NCI-H2171 (cell line): ENCODE data around the gene PHPT1.
"Not testable (repeated sequence)": the region's sequence is repeated elsewhere in the genome, so short reads cannot be mapped to it uniquely, and the experiment has no call there.

Experiments used
- DNase-seq: peaks from one replicate; lab custom pipeline; 2025; lab: John Stamatoyannopoulos, UW

Gene PHPT1

DNA sequence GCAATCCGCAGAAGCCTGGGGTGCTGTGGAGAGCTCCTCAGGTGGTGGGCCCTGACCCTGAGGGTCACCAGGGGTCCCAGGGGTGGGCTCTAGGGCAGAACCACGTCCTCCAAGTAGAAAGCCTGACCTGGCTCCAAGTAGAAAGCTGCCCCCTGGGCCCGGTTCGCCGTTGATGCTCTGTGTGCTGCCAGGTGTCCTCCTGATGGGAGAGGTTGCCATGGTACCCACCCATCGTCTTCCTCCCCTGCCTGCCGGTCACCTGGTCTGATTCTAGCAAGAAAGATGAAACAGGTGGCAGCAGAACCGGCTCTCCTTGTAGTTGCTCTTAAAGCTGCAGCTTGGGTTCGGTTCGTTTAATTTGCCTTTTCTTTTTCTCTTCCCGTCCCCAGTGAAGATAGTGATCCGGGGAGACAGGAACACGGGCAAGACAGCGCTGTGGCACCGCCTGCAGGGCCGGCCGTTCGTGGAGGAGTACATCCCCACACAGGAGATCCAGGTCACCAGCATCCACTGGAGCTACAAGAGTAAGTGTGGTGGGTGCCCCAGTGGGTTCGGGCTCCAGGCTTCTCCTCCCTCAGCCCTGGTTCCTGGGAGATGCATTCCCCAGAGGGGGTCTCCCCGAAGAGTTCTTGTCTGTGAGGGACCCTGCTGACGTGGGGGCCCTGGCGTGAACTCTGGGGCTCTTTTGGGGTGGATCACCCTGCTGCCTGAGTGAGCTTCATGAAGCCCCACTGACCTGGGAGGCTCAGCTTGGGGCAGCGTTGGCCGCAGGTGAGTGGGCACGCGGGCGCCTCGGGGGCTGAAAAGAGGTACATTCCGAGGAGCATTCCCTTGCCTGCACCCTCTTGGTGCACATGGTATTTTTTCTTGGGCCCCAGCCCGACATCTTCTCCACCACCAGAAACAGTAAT is 25.8 kb upstream of the PHPT1 start:
- no peak for DNase-seq

DNA sequence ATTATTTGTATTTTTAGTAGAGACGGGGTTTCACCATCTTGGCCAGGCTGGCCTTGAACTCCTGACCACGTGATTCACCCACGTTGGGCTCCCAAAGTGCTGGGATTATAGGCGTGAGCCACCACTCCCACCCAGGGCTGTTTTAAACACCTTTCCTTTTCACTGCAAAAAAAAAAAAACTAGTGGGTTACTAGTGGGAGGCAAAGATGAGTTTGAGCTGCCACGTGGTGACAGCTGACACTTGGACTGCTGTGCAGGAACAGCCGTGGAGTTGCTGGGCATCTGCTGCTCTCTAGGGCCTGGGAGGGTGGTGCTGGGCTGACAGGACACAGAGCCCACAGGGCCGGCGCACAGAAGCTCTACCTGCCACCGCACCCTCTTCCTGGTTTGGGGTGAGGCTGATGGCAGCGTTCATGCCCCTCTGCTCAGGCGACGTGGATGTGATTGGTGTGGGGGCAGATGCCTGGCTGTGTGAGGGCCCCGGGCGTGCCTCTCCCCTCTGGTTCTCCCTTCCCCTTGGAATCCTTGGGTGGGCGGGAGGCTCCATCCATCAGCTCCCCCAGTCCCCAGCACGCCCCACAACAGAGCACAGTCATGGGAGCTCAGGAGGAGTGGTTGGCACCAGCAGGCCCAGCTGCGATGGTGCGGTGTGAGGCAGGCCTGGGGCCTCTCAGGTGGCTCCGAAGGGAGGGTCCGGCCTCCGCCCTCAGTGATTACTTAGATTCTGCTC is 24.5 kb upstream of the PHPT1 start:
- DNase-seq, result no peak

DNA sequence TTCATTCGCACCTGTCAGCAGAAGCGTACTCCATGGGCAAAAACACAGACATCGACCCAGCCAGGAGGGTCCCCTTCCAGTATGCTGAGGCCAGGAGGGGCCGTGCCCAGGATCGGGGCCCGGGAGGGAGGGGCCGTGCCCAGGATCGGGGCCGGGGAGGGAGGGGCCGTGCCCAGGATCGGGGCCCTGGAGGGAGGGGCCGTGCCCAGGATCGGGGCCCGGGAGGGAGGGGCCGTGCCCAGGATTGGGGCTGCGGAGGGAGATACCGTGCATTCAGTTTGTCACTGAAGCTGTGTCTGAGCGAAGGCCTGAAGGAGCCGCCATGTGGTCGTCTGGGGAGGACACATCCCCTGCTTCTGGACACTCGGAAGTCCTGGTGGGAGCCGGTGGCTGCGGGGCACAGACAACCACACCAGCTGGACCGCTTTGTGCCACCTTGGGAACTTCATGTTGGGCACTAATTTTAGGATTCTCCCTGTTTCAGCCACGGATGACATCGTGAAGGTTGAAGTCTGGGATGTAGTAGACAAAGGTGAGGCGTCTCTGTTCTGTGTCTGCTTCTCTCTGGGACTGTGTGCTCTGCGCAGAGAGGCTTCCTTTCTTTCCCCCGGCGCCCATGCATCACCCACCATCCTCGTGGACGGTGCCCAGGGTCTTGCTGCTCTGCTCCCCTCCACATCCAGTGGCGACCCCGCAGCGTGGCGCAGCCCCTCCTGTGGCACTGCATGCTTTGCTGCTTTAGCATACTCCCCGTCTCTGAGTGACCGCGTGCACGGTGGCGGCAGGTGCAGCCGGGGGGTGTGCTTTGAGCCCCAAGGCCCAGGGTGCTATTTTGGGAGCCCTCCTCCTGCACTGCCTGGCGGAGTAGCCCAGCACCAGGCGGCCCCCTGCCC is 23.7 kb upstream of the PHPT1 start:
- DNase-seq, result no peak

DNA sequence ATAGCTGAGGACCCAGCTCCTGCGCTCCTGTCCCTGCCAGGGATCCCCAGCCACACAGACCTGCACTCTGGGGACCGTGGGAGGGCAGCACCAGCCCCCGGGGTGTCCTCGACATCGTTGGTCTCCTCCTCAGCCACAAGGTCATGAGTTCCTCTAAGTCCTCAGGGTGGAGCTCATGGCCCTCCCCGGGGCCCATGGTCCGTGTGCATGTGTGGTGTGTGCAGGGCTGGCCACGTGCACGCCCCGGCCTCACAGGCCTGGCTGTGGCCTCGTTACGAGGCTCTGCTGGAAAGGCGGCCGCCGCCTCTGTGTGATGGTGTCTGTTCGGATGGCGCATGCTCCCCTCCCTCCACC is 23.0 kb upstream of the PHPT1 start:
- DNase-seq, result no peak

DNA sequence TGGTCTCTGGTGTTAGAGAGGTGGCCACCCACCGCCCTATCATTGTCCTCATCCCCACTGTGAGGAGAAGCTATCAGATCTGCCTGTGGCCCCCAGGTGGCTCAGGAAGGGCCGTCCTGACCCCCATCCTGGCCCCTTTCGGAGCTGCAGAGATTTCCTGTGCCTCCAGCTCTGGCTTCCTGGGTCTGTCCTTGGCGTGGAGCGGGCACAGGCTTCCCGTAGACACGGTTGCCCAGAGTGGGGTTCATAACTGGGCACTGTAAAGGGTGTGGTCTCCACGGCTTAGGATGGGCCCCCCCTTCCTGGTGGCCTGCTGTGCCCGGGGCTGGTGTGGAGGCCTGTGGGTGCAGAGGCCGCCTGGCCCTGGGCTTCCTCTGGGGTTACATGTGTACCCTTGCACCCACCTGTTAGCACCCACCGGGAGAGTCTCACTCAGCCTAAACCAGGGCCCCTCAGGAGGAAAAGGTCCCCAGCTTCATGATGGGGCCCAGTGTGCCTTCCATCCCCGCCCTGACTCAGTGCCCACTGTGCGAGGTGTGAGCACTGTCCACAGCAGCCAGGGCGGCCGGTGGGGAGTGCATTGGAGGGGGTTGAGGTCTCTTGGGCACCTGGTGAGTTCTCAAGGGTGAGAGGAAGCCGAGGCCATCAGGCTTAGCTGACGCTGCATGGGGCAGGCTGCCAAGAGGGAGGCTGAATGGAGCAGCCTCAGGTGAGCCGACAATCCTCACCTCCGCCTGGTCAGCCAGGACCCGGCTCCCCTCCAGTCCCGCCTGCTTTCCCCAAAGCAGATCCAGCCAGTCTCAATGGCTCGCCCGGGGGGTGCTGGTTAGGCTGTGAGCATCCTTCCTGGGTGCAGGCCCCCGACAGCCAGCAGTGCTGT is 22.3 kb upstream of the PHPT1 start:
- DNase-seq, result no peak

DNA sequence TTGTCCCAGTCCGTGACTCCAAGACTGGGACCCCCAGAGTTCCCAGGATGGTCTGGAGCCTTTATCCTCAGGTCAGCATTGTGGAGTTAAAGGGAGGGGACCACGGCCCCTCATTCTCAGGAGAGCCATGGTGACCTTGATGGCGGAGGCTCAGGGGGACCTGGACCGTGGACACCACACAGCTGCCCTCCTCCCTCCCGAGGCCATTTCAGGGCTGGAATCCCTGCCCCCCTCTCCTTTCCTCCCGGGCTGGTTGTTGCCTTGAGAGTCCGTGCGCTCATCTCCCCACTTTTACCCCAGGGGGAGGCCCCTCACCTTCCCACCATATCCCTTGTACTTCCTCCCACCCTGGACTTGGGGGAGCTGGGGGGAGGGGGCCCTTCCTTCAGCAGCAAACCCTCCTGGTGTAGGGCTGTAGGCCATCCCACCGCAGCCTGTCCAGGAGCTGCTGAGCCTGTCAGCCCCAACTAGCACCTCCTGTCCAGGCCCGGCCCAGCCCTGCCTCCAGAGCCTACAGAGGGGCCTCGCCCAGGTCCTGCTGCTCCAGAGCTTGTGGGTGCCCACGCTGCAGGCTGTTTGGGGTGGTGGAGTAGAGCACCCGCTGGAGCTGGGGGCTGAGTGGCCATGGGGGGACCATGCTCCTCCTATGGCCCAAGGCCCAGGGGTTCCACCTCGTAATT is 21.3 kb upstream of the PHPT1 start:
- DNase-seq, result no peak

DNA sequence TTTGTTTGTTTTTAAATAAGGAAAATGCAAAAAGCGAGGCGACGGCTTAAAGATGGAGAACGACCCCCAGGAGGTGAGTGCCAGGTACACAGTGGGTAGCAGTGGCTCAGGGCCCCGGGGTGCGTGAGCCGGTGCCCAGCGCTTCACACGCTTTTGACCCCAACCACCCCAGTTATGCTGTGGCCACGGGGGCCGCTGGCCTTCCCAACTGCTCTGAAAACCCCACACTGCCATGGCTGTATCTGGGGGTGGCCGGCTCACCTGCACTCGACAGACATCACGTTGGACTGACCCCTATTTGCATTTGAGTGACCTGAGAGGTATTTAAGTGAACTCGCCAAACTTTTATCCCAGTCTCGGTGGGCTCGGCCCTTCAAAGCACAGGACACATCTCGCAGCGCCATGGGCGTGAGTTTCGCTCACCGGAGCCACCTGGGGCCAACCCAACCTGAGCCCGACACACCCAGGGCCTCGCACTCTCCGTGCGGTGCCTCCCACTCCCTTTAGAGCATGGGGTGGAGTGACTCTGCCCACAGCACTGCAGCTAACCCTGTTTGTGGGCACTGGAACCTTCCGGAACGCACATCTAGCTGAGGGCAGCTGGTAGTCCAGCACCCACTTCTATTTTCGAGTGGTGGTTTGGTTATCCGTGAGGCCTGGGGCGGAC is 20.6 kb upstream of the PHPT1 start:
- no peak for DNase-seq

DNA sequence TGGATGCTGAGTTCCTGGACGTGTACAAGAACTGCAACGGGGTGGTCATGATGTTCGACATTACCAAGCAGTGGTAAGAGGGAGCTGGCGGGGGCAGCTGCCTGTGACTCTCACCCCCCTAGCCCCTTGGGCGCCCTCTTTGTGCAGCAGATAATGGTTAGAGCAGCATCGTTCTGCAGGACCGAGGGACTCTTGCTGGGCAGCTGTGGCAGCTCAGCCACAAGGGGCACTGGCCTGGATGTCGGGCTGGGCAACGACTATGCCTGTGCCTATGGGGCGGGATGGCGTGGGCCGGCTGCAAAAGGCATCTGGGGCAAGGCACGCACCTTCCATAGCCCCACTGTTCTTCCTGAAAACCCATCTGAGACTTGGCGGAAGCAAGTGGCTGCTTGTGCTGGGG is 19.8 kb upstream of the PHPT1 start:
- DNase-seq, result no peak

DNA sequence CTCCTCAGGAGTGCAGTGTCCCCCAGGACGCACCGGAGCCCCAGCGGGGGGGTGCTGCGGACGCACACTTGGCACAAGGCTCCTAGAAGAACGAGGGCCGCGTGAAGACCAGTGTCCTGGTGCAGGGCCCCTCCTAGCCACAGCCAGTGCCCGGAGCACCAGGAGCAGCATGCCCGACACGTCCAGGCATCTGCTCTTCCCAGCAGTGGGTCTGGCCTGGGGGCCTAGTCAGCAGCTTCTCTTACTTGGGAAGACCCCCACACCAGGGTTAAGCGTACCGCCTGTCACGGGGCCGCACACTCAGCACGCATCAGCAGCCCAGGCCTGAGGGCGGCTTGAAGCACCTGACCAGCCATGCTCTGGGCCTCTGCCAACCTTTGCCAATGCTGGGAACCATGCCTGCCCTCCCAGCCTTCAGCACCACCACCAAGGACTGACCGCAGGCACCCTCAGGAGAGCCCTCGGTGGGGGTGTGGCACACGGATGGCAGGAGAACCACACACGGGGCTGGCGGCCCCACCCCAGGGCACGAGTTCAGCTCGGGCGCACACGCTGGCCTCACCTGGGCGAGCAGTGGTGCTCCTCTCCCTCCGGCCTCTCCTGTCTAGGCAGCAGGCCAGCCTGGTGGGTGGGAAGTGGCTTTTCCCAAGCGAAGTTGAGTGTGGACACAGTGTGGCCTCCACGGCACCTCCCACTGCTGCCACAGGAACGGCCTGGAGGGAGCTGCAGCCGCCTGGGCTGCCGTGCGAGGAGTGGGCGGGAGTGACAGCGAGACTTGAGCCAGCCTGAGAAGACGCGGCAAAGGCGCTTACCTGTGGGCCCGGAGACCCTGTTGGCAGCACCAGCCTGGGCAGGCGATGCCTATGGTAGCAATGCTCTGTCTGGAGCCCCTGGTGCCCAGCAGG is 19.0 kb upstream of the PHPT1 start:
- DNase-seq, result no peak

DNA sequence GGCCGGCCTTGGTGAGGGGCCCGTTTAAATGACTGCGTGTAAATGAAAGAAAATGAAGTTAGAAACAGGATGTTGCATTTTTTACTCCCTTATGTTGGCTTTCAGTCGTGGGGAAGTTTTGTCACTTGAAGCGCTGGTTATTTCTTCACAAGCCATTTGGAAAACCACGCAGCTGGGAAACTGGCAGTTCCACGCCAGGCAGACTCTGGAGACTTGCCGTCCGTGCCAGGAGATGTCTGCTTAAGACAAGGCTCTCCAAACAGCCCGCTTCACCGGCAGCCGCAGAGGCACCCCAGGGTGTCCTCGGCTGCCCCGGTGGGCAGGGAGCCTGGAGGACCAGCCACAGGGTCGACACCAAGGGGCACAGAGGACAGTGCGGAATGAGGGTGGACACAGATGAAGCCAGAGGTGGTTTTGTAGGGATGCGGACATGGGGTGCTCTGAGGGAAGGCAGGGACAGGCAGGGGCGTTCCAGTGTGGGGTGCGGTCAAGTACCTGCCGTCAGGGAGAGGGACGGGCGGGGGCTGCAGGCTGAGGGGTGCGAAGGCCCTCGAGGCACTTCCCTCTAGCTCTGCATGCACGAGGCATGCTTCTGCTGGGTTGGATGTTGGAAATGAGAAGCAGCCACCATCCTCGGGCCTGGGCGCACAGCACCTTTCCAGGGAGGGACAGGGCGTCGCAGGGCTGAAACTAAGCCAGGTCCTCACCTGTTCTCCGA is 18.0 kb upstream of the PHPT1 start:
- DNase-seq, result no peak

DNA sequence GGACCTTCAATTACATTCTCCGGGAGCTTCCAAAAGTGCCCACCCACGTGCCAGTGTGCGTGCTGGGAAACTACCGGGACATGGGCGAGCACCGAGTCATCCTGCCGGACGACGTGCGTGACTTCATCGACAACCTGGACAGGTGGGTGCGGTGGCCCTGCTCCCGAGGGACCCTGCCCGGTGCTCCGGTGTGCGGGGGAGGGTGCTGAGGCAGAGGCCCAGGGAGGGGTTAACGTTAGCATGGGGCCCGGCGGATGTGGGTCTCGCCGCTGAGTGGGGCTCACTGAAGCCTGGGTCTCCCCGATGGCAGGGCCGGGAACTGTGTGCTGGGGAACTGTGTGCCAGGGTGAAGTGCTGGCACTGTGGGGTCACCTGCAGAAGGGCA is 17.5 kb upstream of the PHPT1 start:
- no peak for DNase-seq

DNA sequence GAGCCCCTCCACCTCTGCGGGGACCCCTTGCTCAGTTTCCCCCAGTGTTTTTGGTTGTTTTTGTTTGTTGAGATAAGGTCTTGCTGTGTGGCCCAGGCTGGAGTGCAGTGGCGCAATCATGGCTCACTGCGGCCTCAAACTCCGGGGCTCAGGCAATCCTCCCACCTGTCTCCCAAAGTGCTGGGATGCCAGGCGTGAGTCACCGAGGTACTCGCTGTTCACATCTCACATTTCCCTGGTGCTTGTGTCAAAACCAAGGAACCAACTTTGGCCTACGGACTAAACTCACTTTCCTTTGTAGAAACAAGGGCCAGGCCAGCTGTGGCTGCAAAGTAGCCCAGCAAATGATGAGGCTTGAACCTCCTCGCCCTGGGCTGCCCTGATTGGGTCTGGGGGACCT is 16.6 kb upstream of the PHPT1 start:
- no peak for DNase-seq

DNA sequence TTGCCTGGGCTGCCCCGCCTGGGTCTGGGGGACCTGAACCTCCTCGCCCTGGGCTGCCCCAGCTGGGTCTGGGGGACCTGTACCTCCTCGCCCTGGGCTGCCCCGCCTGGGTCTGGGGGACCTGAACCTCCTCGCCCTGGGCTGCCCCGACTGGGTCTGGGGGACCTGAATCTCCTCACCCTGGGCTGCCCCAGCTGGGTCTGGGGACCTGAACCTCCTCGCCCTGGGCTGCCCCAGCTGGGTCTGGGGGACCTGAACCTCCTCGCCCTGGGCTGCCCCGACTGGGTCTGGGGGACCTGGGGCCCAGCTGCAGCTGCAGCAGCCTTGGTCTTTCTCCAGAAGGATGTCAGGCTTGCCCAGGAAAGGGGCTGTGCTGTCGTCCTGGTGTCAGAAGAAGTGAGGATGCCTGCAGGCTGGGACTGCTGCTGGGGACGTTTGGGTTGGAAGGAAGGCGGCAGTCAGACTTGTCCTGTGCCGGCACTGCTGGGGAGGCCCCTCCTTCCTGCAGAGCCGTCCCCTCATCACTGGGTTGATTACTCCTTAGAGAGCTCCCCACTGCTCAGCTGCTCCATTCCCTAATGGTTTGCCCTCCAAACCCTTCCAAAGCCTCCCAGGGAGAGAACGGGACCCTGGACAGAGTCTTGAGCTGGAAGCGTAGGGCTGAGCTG is 15.7 kb upstream of the PHPT1 start:
- not testable (repeated sequence) for DNase-seq

DNA sequence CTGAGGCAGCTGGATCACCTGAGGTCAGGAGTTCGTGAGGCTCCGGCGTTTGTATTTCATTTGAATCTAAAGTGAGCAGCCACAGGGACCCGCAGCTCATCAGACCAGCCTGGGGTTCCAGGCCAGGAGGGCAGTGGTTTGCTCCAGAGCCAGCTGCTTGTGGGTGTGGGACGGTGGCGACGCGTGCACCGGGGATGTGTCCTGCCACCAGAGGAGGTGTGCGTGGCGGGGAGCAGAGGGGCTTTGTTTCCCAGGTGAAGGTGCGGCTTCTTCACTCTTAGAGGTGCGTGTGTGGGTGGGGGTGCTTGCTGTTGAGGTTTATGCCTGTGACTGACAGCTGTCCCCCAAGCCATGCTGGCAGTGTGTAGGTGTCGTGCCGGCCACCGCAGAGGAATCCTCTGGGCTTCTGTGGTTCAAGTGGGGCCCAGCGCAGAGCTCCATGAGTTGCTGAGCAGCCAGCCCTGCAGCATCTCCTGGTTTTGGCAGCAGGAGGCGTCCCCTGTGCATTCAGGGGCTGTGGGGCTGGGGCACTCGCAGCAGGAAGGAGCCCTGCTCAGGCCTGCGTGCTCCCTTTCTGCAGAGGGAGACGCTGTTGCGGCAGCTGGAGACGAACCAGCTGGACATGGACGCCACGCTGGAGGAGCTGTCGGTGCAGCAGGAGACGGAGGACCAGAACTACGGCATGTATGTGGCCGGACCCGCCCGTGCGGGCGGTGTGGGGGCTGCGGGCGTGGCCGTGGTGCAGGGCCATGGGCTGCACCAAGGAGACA is 13.9 kb upstream of the PHPT1 start:
- DNase-seq, result no peak

DNA sequence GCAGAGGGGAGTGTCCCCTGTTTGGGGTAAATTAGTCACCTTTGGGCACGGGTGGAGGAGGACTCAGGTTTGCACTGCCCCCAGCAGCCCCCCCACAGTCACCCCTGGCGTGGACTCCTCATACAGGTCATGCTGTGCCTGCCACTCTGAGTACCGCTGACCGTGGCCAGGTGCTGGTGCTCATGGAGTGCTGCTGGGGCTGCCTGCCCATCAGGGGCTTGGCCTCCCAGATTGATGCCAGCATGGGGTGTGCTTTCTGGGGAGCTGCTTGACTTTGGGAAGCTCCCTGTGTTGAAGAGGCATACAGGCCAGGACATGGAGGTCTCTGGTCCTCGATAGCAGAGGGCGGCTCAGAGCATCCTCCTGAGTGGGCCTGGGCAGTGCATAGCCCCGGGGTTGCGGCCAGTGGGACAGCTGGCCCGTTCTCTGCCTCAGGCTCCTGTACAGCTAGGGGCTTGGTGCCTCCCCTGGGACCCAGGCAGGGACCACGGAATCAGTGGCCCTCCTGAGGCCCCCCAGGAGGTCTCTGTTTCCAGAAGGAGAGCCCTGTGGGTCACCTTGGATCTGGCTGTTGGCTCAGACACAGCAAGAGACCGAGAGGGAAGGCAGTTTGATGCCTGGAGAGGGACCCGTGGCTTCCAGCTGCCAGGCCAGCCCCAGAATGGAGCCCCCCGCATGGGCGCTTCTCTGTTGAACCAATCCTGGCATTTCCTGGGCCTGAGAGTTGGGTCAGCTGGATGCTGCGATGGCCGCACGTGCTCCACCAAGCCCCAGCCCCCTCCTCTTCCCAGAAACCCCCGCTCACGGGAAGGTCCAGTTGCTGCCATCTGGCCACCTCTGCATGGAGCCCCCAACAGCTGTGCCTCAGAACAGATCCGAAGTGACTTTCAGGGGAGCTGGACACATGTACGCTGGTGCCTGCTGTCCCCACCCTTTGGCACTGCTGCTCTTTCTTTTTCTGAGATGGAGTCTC is 13.0 kb upstream of the PHPT1 start:
- DNase-seq, result no peak
